Thyroid gland (tissue), 4 donors: ENCODE measurements around the gene KYAT1.

Experiments
- POLR2A ChIP-seq, 2 donors: fragments of 450-650 bp; IDR thresholded peaks; one replicate each; pipeline ENCODE4 v1.6.1; 2017; ENCODE audit warnings: antibody characterized with exemption in 2 of 2, mild to moderate bottlenecking in 2 of 2, moderate library complexity in 1 of 2
- TF ChIP-seq, protein P1 (sequence below), 6 experiments: fragments of 200-600 bp in 3 of 6; fragments of 450-650 bp in 3 of 6; sonication (generic) in 3 of 6; IDR thresholded peaks; one replicate each; pipeline ENCODE4 v1.5.1; 2016 to 2019; ENCODE audit warnings: antibody characterized with exemption in 6 of 6, mild to moderate bottlenecking in 2 of 6, inconsistent platforms in 1 of 6, moderate library complexity in 1 of 6

- TF ChIP-seq, protein P1, sequence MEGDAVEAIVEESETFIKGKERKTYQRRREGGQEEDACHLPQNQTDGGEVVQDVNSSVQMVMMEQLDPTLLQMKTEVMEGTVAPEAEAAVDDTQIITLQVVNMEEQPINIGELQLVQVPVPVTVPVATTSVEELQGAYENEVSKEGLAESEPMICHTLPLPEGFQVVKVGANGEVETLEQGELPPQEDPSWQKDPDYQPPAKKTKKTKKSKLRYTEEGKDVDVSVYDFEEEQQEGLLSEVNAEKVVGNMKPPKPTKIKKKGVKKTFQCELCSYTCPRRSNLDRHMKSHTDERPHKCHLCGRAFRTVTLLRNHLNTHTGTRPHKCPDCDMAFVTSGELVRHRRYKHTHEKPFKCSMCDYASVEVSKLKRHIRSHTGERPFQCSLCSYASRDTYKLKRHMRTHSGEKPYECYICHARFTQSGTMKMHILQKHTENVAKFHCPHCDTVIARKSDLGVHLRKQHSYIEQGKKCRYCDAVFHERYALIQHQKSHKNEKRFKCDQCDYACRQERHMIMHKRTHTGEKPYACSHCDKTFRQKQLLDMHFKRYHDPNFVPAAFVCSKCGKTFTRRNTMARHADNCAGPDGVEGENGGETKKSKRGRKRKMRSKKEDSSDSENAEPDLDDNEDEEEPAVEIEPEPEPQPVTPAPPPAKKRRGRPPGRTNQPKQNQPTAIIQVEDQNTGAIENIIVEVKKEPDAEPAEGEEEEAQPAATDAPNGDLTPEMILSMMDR (IDR thresholded peaks at IDR 0.05), result no peak
- no peak for TF ChIP-seq POLR2A (IDR thresholded peaks at IDR 0.05)
Observed at GRCh38 chr9:128790536-128790935, 91.2 kb downstream of the KYAT1 start.
